Immature natural killer cell (primary cell): ENCODE results near the gene OR52B6. TPM values are rescaled to one million over a fixed set of nuclear protein-coding genes. Genes with fewer than 3 reads are reported as not detected.

Experiments
- DNase-seq, 3 donors: peaks; one replicate each; pipeline ENCODE4 v3.0.0; 2022; ENCODE audit warnings: mixed read lengths in 1 of 3
- H3K27ac Mint-ChIP-seq, 6 donors: one replicate each; pipeline ENCODE4 v1.8.0; 2020; ENCODE audit warnings: mixed read lengths in 6 of 6, mild to moderate bottlenecking in 5 of 6, inconsistent platforms in 4 of 6, moderate library complexity in 3 of 6
- H3K27me3 Mint-ChIP-seq, 3 donors: one replicate each; pipeline ENCODE4 v1.8.0; 2020 to 2021; ENCODE audit warnings: low read depth in 3 of 3, mild to moderate bottlenecking in 3 of 3, mixed read lengths in 3 of 3, moderate library complexity in 3 of 3, inconsistent platforms in 1 of 3
- H3K36me3 Mint-ChIP-seq, 3 donors: one replicate each; pipeline ENCODE4 v1.8.0; 2020; ENCODE audit warnings: mixed read lengths in 3 of 3, inconsistent platforms in 2 of 3, mild to moderate bottlenecking in 2 of 3
- H3K4me1 Mint-ChIP-seq, 2 donors: one replicate each; pipeline ENCODE4 v1.8.0; 2020; ENCODE audit warnings: inconsistent platforms in 2 of 2, mild to moderate bottlenecking in 2 of 2, mixed read lengths in 2 of 2, moderate library complexity in 1 of 2
- H3K4me3 Mint-ChIP-seq, 5 donors: one replicate each; pipeline ENCODE4 v1.8.0; 2020; ENCODE audit warnings: mild to moderate bottlenecking in 5 of 5, mixed read lengths in 5 of 5, inconsistent platforms in 3 of 5, moderate library complexity in 3 of 5
- H3K9me3 Mint-ChIP-seq, 6 donors: one replicate each; pipeline ENCODE4 v1.8.0; 2020; ENCODE audit warnings: mild to moderate bottlenecking in 6 of 6, mixed read lengths in 6 of 6, inconsistent platforms in 4 of 6, moderate library complexity in 3 of 6
- polyA plus RNA-seq, 3 donors: library from polyadenylated mRNA; unstranded; fragments of 300-500 nt; fragmentation: Illumina TruSeq; gene quantifications; one replicate each; pipeline ENCODE4 v1.2.3, GENCODE V29; 2021

Gene OR52B6, protein sequence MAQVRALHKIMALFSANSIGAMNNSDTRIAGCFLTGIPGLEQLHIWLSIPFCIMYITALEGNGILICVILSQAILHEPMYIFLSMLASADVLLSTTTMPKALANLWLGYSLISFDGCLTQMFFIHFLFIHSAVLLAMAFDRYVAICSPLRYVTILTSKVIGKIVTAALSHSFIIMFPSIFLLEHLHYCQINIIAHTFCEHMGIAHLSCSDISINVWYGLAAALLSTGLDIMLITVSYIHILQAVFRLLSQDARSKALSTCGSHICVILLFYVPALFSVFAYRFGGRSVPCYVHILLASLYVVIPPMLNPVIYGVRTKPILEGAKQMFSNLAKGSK
- polyA plus RNA-seq = not detected

DNA sequence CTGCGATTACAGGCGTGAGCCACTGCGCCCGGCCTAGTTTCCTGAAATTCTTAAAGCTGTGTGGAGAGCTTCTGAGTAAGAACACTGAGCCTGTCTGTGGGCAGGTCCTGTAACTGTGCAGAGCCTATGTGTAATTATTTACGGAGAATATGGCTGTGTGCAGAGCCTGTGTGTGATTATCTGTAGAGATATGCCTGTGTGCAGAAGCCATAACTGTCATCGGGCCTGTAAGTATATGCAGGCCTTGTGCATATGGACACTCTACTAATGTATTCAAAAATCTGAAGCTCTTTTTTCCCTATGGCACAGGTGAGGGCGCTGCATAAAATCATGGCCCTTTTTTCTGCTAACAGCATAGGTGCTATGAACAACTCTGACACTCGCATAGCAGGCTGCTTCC is at the start of gene OR52B6:
TSS of gene OR52B6 (plus strand) at position 301 of the 400 bp plus-strand sequence. CDS start at position 301, 0 bp downstream.
- H3K4me1 Mint-ChIP-seq = no peaks in the 10 kb centered on the region
- H3K4me3 Mint-ChIP-seq = no peak within 1 kb of the TSS
- peaks cover 0 to 2% (median 0%) of the 10 kb centered on the region in 6 donors for H3K9me3 Mint-ChIP-seq
- peaks cover 0 to 4% (median 0%) of the 10 kb centered on the region in 3 donors for H3K36me3 Mint-ChIP-seq
- H3K27ac Mint-ChIP-seq = no peak within 1 kb of the TSS
- no peak for DNase-seq
- peaks cover 0 to 7% (median 0%) of the 10 kb centered on the region in 3 donors for H3K27me3 Mint-ChIP-seq

DNA sequence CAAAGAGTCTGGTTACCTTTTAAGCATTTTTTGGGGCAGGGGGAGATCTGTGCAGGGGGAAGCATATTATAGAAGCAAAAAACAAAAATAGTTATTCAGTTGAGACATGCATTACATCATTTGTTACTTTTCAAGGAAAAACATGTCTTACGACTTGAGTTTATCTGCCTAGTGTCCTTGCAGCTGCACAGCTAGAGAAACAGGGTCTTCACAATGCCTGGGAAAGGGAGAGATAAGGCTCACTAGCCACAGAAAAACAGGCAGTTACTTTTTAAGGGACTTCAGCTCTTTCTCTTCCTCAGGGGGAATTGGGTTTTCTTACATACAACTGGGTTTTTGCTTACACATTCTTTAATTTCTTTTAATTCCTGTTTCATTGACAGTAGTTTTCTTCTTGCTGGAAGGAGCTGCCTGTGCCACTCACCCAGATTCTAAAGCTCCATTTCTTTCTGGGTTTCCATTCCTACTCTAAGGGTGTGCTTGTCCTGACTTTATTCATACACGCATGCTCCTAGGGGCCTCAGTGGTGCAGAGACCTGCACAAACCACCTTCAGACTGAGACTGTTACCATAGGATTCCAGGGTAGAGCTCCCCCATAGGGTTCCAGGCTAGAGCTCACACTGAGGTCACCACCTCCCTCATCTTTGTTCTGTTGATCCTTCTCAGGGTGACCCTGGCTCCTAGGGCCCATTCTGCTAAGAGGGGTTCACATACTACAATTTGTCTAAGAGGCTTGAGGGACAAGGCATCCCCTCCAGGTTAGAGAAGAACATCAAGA is 49.4 kb upstream of the OR52B6 start:
- no peak overlapping the region for H3K27ac Mint-ChIP-seq
- DNase-seq = no peak

DNA sequence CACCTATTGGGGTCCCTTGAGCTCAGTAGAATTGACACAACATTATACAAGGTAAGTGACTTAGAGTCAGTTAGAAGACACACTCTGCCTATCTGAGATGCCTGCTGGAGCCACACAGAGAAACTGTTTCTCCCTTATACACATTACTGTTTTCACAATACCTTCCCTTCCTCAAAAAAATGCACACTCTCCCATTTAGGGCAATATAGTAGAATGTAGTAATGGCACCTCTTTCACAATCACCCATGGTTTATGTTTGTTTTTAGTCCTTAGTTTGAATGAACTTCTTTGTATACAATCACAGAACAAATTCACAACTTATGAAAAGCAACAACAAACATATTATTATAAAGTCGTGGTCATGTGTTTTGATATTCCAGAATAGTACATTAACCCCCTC is 46.6 kb upstream of the OR52B6 start:
- Mint-ChIP-seq H3K9me3 (no peaks in the 10 kb centered on the region), H3K27me3 (peaks cover 2 to 5% (median 2%) of the 10 kb centered on the region in 3 donors), H3K4me1 (no peaks in the 10 kb centered on the region), H3K27ac (no peak overlapping the region), H3K4me3 (no peak overlapping the region), H3K36me3 (no peaks in the 10 kb centered on the region)
- no peak for DNase-seq

More for the DNA sequence above, 49.4 kb upstream of the OR52B6 start:
- H3K4me1 Mint-ChIP-seq = no peaks in the 10 kb centered on the region
- H3K36me3 Mint-ChIP-seq = no peaks in the 10 kb centered on the region
- H3K9me3 Mint-ChIP-seq = no peaks in the 10 kb centered on the region
- no peak overlapping the region for H3K4me3 Mint-ChIP-seq
- peaks cover under 1 to 4% (median 2%) of the 10 kb centered on the region in 3 donors for H3K27me3 Mint-ChIP-seq

DNA sequence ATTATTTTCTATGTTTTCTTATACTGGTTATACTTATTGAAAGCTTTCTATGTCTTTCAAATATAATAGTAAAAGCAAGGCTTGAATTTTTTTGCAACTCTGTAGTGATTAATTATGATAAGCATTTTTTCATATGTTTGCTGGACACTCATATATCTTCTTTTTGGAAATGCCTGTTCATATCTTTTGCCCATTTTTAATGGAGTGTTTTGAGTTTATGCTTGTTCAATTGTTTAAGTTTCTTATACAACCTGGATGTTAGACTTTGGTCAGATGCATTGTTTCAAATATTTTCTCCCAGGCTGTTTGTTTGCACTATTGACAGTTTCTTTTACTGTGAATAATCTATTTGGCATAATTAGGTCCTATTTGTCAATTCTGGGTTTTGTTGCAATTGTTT is 44.2 kb upstream of the OR52B6 start:
- no peak overlapping the region for H3K4me3 Mint-ChIP-seq
- DNase-seq = no peak
- peaks cover 2 to 5% (median 2%) of the 10 kb centered on the region in 3 donors for H3K27me3 Mint-ChIP-seq
- no peaks in the 10 kb centered on the region for H3K36me3 Mint-ChIP-seq
- H3K9me3 Mint-ChIP-seq = no peaks in the 10 kb centered on the region
- no peak overlapping the region for H3K27ac Mint-ChIP-seq
- H3K4me1 Mint-ChIP-seq = no peaks in the 10 kb centered on the region

DNA sequence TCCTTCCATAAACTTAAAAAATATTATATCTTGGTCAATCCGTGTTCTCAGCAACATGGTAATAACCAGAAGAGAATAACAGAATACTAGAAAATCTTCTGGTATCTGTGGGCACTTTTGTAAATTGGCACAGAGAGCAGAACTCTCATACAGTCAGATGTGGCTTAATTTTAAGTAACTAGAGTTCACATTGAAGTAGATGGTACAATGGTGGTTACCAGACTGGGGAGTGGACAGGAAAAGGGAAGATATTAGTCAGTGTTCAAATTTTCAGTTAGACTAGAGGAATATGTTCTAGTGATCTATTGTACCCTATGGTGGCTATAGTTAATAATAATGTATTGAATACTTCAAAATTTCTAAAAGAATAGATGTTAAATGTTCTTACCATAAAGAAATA is 39.2 kb upstream of the OR52B6 start:
- DNase-seq = no peak

DNA sequence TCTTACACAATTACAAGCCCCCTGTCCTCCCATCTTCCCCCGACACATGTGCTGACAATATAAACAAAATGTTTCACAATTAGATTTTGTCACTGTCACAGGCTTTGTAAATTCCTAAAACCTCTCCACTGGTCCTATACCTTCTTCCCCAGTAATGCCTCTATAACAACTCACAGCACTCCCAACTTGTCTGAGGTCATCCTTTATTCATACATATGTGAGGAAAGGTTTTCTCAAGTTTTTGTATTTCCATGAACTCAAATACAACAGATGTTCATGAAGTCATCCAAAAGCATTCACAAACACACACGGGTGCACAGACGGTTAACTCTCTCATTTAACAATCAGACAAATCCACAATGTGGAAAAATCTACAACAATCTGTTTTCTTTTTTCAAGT is 34.2 kb upstream of the OR52B6 start:
- no peak for DNase-seq
- no peak overlapping the region for H3K4me3 Mint-ChIP-seq
- no peaks in the 10 kb centered on the region for H3K4me1 Mint-ChIP-seq

More for the DNA sequence above, 39.2 kb upstream of the OR52B6 start:
- Mint-ChIP-seq H3K4me3 (no peak overlapping the region), H3K27ac (no peak overlapping the region), H3K9me3 (no peaks in the 10 kb centered on the region), H3K27me3 (peaks cover 2 to 5% (median 2%) of the 10 kb centered on the region in 3 donors), H3K4me1 (no peaks in the 10 kb centered on the region), H3K36me3 (no peaks in the 10 kb centered on the region)

DNA sequence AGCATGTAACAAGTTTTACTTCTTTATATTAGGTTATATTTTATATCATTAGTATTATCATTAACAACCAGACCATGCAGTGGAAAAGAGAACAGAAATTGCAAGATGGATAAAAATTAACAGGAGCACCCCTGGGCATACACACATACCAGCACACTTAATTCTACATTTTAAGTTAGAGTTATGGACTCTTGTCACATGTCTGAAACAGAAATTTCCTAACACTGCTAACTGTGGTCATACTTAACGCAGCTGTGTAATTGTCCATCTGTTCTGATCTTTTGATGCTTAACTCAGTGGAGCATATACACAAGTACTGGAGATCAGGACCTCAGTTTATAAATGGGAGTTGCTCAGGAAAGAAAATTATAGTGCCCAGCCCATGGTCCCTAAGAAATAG is 32.7 kb upstream of the OR52B6 start:
- H3K9me3 Mint-ChIP-seq = no peaks in the 10 kb centered on the region
- no peak overlapping the region for H3K27ac Mint-ChIP-seq
- no peaks in the 10 kb centered on the region for H3K36me3 Mint-ChIP-seq
- no peak for DNase-seq
- H3K4me1 Mint-ChIP-seq = no peaks in the 10 kb centered on the region
- no peak overlapping the region for H3K4me3 Mint-ChIP-seq
- peaks cover 0 to 2% (median 0%) of the 10 kb centered on the region in 3 donors for H3K27me3 Mint-ChIP-seq

More for the DNA sequence above, 34.2 kb upstream of the OR52B6 start:
- H3K27ac Mint-ChIP-seq = no peak overlapping the region
- H3K27me3 Mint-ChIP-seq = no peaks in the 10 kb centered on the region
- H3K9me3 Mint-ChIP-seq = no peaks in the 10 kb centered on the region
- H3K36me3 Mint-ChIP-seq = no peaks in the 10 kb centered on the region

DNA sequence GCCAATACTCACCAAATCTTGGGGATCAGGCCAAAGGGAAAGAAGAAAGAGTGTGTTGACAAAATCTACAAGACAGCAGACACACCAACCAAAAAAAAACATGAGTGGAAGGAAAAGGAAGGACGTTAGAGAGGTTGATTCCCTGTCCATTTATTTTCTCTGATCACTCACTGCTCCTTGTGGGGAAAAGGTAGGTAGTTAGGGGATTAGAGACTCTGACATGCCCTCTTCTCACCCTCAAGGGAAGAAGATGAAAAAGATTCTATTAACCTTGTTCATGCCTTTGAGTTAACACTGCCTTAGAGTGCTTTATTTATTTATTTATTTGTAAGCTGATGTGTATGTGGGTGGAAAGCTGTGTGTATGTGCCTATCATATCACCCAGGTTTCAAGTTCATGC is 32.2 kb upstream of the OR52B6 start, which contains the start of gene OR52H1:
TSS of gene OR52H1 (minus strand) at position 101 of the 400 bp plus-strand sequence. CDS start 3,035 bp downstream, outside the sequence.
- no peaks in the 10 kb centered on the region for H3K36me3 Mint-ChIP-seq

DNA sequence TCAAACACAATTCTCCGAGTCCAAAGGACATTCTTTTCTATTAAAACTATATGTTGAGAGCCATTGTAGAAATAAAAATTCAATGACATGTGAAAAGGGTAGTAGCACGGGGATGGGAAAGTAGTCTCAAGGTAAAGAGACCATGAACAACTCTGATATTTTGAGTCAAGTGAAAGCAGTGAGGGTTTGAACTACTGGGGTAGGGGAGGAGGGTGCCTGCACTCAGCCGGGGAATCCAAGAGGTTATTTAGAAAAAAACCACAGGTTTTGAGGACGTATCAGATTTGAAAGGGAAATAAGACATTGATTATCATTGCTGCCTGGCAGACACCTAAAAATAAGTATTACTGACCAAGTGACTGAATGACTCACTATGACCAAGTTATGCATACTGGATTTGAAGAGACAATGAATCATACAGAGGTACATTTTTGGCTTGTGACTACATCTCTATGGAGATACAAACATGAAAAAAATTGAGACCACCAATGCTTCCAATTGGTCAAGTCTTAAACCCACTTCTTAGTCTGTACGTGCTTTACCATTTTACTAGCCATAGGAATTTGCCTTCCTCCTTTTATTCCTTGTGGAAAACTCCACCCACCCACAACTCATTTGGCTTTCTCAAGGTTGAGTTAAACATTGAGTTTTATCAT is 30.1 kb upstream of the OR52B6 start:
- no peak overlapping the region for H3K27ac Mint-ChIP-seq
- DNase-seq = no peak
- no peaks in the 10 kb centered on the region for H3K9me3 Mint-ChIP-seq
- H3K4me1 Mint-ChIP-seq = no peaks in the 10 kb centered on the region
- no peaks in the 10 kb centered on the region for H3K36me3 Mint-ChIP-seq
- no peak overlapping the region for H3K4me3 Mint-ChIP-seq
- peaks cover 0 to 2% (median 0%) of the 10 kb centered on the region in 3 donors for H3K27me3 Mint-ChIP-seq

More for the DNA sequence above, 32.2 kb upstream of the OR52B6 start, which contains the start of gene OR52H1:
- Mint-ChIP-seq H3K9me3 (no peaks in the 10 kb centered on the region), H3K4me3 (no peak within 1 kb of the TSS), H3K27me3 (peaks cover 0 to 2% (median 0%) of the 10 kb centered on the region in 3 donors), H3K4me1 (no peaks in the 10 kb centered on the region), H3K27ac (no peak within 1 kb of the TSS)
- DNase-seq = no peak

DNA sequence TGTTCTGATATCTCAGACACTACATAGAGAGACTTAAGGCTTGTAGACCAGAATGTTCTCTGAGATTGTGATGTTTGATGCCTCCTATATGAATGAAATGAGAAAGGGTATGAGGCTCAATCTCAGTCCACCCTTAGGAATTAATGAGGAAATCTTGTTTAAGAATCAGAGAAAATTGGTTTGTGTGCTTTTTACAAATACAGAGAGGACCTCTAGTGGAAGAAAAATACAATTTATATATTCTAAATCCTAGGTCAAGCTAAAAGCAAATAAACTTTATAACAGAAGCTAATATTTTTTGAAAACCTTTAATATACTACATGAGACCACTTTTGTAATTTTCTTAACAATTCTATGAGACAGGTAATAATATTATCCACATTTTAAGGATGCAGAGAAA is 27.3 kb upstream of the OR52B6 start:
- DNase-seq = no peak
- Mint-ChIP-seq H3K9me3 (no peaks in the 10 kb centered on the region), H3K27ac (no peak overlapping the region), H3K4me1 (no peaks in the 10 kb centered on the region), H3K27me3 (peaks cover 1 to 7% (median 2%) of the 10 kb centered on the region in 3 donors), H3K36me3 (no peaks in the 10 kb centered on the region), H3K4me3 (no peak overlapping the region)

DNA sequence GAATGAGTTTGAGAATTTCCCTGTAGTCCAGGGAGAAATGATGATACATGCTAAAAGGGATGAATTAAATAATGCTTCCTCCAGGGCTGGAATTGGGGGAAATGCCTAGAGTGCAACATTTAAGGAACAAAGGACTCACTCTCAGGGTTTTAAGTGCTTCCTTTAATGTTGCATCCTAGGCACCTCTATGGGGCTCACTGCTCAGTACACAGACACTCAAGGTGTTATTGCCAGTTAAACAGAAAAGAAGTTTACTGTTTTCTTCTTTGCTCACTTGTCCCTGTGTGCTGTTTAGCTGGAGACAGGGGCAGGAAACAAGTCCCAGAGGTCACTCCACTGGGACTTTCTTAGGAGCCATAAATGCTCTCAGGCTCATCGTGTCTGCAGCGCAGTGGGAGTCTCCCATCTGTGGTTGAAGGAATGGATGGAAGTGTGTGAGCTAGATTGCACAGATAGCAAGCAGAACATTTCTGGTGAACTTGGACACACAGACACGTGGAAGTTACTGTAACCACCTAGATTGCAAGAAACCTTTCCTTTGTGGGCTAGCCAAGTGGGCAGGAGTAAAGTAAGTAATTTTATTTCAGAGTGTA is 24.0 kb upstream of the OR52B6 start:
- DNase-seq = no peak
- Mint-ChIP-seq H3K36me3 (no peaks in the 10 kb centered on the region), H3K4me3 (no peak overlapping the region), H3K4me1 (no peaks in the 10 kb centered on the region), H3K9me3 (no peaks in the 10 kb centered on the region), H3K27ac (no peak overlapping the region), H3K27me3 (peaks cover 5 to 14% (median 8%) of the 10 kb centered on the region in 3 donors)

DNA sequence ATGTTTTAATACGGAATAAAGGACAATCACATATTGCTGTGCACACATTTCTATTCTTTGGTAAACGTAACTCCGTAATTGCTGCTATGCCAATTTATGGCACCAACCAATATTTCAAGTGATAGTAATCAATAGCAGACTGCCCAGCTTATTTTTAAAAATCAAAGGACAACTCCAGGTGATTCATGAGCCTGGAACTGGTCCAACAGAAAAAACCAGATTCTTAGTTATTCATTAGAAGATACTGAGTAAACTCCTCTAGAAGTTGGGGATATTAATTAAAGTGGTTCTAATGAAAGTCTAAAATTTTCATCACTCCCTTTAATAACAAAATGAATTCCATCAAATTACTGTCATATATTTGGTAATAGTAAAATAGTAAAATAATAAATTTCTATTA is 22.9 kb upstream of the OR52B6 start:
- Mint-ChIP-seq H3K27ac (no peak overlapping the region), H3K36me3 (no peaks in the 10 kb centered on the region), H3K4me3 (no peak overlapping the region), H3K9me3 (no peaks in the 10 kb centered on the region), H3K4me1 (no peaks in the 10 kb centered on the region), H3K27me3 (peaks cover 6 to 13% (median 8%) of the 10 kb centered on the region in 3 donors)
- no peak for DNase-seq

DNA sequence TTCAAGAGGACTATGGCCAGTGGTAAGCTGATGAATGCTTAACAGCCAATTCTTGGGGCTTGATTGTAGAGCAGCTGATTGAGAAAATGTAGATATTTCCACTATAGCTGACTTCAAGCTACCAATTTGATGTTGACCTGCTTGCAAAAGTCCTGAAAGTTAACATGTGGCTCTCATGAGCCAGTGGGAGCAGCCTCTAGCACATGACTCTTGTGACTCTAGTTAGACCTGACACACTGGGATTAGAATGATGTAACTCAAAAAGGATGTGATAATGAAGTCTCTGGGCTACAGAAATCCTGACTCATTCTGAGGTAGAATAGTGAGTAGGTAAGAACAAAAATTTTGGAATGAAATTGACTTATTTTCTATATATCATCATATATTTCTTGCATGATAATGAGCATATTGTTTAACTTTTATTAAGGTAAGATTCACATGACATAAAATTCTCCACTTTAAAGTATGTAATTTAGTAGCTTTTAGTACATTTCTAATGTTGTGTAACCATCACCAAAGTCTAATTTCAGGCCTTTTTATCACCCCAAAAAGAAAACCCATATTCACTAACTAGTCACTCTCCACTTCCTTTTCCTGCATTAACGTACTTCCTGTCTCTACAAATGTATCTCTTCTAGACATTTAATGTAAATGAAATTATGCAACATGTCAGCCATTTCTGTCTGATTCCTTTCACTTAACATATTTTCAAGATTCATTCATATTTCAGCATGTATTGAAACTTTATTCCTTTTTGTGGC is 16.2 kb upstream of the OR52B6 start:
- no peak overlapping the region for H3K27ac Mint-ChIP-seq
- DNase-seq = no peak
- peaks cover 0 to 6% (median 0%) of the 10 kb centered on the region in 6 donors for H3K9me3 Mint-ChIP-seq
- peaks cover 0 to 3% (median 0%) of the 10 kb centered on the region in 3 donors for H3K36me3 Mint-ChIP-seq
- H3K4me1 Mint-ChIP-seq = peaks cover 14 to 19% of the 10 kb centered on the region in 2 donors
- peaks cover 7 to 10% (median 10%) of the 10 kb centered on the region in 3 donors for H3K27me3 Mint-ChIP-seq
- H3K4me3 Mint-ChIP-seq = no peak overlapping the region
